Measurements from ENCODE around the gene ZNF385B. TPM values are rescaled to one million over a fixed set of nuclear protein-coding genes. Genes with fewer than 3 reads are reported as not detected.

ZNF385B gene
- polyA plus RNA-seq, 1 donor from 2014 or later = 0.31 TPM

DNA sequence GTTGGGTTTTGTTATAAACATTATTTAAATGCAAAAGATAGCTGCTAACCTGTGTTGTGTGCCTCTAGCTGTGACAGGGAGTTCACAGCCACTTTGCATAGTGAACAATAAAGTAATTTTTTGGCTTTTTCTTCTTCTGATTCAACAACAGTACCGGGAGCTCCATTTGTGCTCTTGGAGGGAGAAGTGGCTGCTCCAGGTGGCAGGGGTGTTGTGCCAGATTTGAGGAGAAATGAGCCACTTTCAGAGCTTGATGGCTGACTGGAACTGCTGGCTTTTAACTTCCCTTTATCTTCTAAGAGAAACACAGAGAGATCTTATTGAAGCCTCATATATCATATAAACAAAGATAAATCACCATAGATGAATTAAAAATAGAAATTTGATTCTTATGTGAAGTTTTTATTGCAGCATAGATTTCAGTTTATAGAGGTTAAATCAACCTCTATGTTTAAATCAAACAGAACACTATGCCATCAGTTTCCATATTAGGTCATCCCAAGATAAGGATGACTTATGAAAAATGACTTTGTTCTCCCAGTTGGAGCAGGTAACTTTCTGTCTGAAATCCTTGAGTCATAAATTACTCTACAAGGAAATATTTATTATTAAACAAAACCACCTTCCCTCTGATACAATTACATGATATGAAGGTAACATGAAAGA lies 414.8 kb downstream of the ZNF385B start:
- Histone ChIP-seq H3K27ac (ENCODE audit: low read length) (no peak overlapping the region), H3K9ac (ENCODE audit: low read length) (no peak overlapping the region), H3F3A (ENCODE audit: insufficient read depth, low read length, poor library complexity, severe bottlenecking) (no peaks in the 10 kb centered on the region), H3K27me3 (ENCODE audit: insufficient read depth, low read depth, low read length) (no peaks in the 10 kb centered on the region), H2AFZ (ENCODE audit: low read depth, low read length) (no peak overlapping the region), H3K9me2 (ENCODE audit: insufficient read depth, low read length) (no peaks in the 10 kb centered on the region), H4K20me1 (ENCODE audit: insufficient read depth) (no peaks in the 10 kb centered on the region), H3K36me3 (ENCODE audit: insufficient read depth, low read length) (no peaks in the 10 kb centered on the region), H3K4me2 (ENCODE audit: low read length) (no peak overlapping the region), H3K79me2 (replicated peaks; ENCODE audit: insufficient read depth, low read length) (no peaks in the 10 kb centered on the region), H3K9me3 (ENCODE audit: low read length) (no peaks in the 10 kb centered on the region), H3K4me3 (ENCODE audit: low read length) (no peak overlapping the region)
- no peak for TF ChIP-seq TAF1 (IDR thresholded peaks at IDR 0.05; ENCODE audit: low read depth)
- TF ChIP-seq MXI1 (conservative IDR thresholded peaks at IDR 0.05; ENCODE audit: poor library complexity, severe bottlenecking) = no peak
- TF ChIP-seq POLR2AphosphoS5 (IDR thresholded peaks at IDR 0.05) = no peak
- no peak for TF ChIP-seq RAD21 (conservative IDR thresholded peaks at IDR 0.05)
- no peak for TF ChIP-seq CTCF (IDR thresholded peaks at IDR 0.05; ENCODE audit: poor library complexity, severe bottlenecking)
- TF ChIP-seq EZH2 (IDR thresholded peaks at IDR 0.05; ENCODE audit: borderline replicate concordance, insufficient read depth, low read length, poor library complexity, severe bottlenecking) = no peak
- no peak for TF ChIP-seq EP300 (conservative IDR thresholded peaks at IDR 0.05; ENCODE audit: poor library complexity, severe bottlenecking)
- TF ChIP-seq, protein P1, sequence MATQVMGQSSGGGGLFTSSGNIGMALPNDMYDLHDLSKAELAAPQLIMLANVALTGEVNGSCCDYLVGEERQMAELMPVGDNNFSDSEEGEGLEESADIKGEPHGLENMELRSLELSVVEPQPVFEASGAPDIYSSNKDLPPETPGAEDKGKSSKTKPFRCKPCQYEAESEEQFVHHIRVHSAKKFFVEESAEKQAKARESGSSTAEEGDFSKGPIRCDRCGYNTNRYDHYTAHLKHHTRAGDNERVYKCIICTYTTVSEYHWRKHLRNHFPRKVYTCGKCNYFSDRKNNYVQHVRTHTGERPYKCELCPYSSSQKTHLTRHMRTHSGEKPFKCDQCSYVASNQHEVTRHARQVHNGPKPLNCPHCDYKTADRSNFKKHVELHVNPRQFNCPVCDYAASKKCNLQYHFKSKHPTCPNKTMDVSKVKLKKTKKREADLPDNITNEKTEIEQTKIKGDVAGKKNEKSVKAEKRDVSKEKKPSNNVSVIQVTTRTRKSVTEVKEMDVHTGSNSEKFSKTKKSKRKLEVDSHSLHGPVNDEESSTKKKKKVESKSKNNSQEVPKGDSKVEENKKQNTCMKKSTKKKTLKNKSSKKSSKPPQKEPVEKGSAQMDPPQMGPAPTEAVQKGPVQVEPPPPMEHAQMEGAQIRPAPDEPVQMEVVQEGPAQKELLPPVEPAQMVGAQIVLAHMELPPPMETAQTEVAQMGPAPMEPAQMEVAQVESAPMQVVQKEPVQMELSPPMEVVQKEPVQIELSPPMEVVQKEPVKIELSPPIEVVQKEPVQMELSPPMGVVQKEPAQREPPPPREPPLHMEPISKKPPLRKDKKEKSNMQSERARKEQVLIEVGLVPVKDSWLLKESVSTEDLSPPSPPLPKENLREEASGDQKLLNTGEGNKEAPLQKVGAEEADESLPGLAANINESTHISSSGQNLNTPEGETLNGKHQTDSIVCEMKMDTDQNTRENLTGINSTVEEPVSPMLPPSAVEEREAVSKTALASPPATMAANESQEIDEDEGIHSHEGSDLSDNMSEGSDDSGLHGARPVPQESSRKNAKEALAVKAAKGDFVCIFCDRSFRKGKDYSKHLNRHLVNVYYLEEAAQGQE (IDR thresholded peaks at IDR 0.05; ENCODE audit: borderline replicate concordance) = no peak
- no peak for TF ChIP-seq SMC3 (conservative IDR thresholded peaks at IDR 0.05; ENCODE audit: poor library complexity)

DNA sequence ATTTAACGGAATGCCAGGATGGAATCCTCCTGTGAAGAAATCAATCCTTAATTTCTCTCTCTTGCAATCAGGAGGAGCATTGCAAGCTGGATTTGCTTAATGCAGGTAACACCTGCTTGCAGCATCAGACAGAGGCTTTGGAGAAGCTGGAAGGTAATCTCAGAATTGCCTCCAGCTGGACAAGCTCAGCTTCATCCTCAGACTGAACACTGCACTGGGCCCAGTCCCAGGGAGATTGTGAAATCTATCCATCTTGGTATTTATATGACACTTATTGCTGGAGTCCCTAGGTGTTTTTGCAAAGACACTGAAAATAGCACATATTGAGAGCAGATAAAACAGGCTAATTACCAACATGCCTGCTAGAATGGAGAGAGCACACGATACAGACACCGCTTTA lies 417.4 kb downstream of the ZNF385B start:
- Histone ChIP-seq H3K9me3 (ENCODE audit: low read length) (no peaks in the 10 kb centered on the region), H3K4me3 (ENCODE audit: low read length) (no peak overlapping the region), H3F3A (ENCODE audit: insufficient read depth, low read length, poor library complexity, severe bottlenecking) (no peaks in the 10 kb centered on the region), H3K79me2 (replicated peaks; ENCODE audit: insufficient read depth, low read length) (no peaks in the 10 kb centered on the region), H3K36me3 (ENCODE audit: insufficient read depth, low read length) (no peaks in the 10 kb centered on the region), H3K4me2 (ENCODE audit: low read length) (no peak overlapping the region), H3K9ac (ENCODE audit: low read length) (no peak overlapping the region), H4K20me1 (ENCODE audit: insufficient read depth) (no peaks in the 10 kb centered on the region), H2AFZ (ENCODE audit: low read depth, low read length) (no peak overlapping the region), H3K27me3 (ENCODE audit: insufficient read depth, low read depth, low read length) (no peaks in the 10 kb centered on the region), H3K27ac (ENCODE audit: low read length) (no peak overlapping the region), H3K9me2 (ENCODE audit: insufficient read depth, low read length) (no peaks in the 10 kb centered on the region)
- TF ChIP-seq POLR2AphosphoS5 (IDR thresholded peaks at IDR 0.05) = no peak
- TF ChIP-seq RAD21 (conservative IDR thresholded peaks at IDR 0.05) = no peak
- TF ChIP-seq MXI1 (conservative IDR thresholded peaks at IDR 0.05; ENCODE audit: poor library complexity, severe bottlenecking) = no peak
- TF ChIP-seq, protein P1 (IDR thresholded peaks at IDR 0.05; ENCODE audit: borderline replicate concordance) = no peak
- TF ChIP-seq SMC3 (conservative IDR thresholded peaks at IDR 0.05; ENCODE audit: poor library complexity) = no peak
- no peak for TF ChIP-seq EZH2 (IDR thresholded peaks at IDR 0.05; ENCODE audit: borderline replicate concordance, insufficient read depth, low read length, poor library complexity, severe bottlenecking)
- no peak for TF ChIP-seq CTCF (IDR thresholded peaks at IDR 0.05; ENCODE audit: poor library complexity, severe bottlenecking)
- TF ChIP-seq TAF1 (IDR thresholded peaks at IDR 0.05; ENCODE audit: low read depth) = no peak
- no peak for TF ChIP-seq EP300 (conservative IDR thresholded peaks at IDR 0.05; ENCODE audit: poor library complexity, severe bottlenecking)

All from neural cell (in vitro differentiated cells).